ENCODE data around the gene PDE4B.
"Not testable (repeated sequence)": the region's sequence is repeated elsewhere in the genome, so short reads cannot be mapped to it uniquely, and the experiment has no call there.

PDE4B gene

GRCh38 chr1:66069976-66070876 is 277.5 kb downstream of the PDE4B start:
- DNase-seq: no peak

- no peak for DNase-seq
Measured at GRCh38 chr1:66073388-66073787, 280.7 kb downstream of the PDE4B start.

- DNase-seq: no peak
Measured at GRCh38 chr1:66074147-66074546, 281.5 kb downstream of the PDE4B start.

- no peak for DNase-seq
Measured at GRCh38 chr1:66078412-66078811, 285.7 kb downstream of the PDE4B start.

- DNase-seq: no peak
Measured at GRCh38 chr1:66083003-66083402, 290.3 kb downstream of the PDE4B start.

- DNase-seq: no peak
Measured at GRCh38 chr1:66084442-66084841, 291.7 kb downstream of the PDE4B start.

GRCh38 chr1:66085600-66085999 is 292.9 kb downstream of the PDE4B start:
- DNase-seq: no peak

GRCh38 chr1:66088787-66089186 is 296.1 kb downstream of the PDE4B start:
- DNase-seq: no peak

GRCh38 chr1:66090859-66091457 is 298.3 kb downstream of the PDE4B start:
- no peak for DNase-seq

- DNase-seq: no peak
Measured at GRCh38 chr1:66095190-66095589, 302.5 kb downstream of the PDE4B start.

- DNase-seq: not testable (repeated sequence)
Measured at GRCh38 chr1:66100959-66101358, 308.3 kb downstream of the PDE4B start.

- not testable (repeated sequence) for DNase-seq
Measured at GRCh38 chr1:66104076-66104475, 311.4 kb downstream of the PDE4B start.

GRCh38 chr1:66108624-66109023 is 315.9 kb downstream of the PDE4B start:
- no peak for DNase-seq

GRCh38 chr1:66112744-66113400 is 320.2 kb downstream of the PDE4B start:
- DNase-seq: no peak

GRCh38 chr1:66119148-66119547 is 326.5 kb downstream of the PDE4B start:
- DNase-seq: no peak

GRCh38 chr1:66124670-66125069 is 332.0 kb downstream of the PDE4B start:
- no peak for DNase-seq

GRCh38 chr1:66128641-66129040 is 335.9 kb downstream of the PDE4B start:
- not testable (repeated sequence) for DNase-seq

GRCh38 chr1:66132324-66132723 is 339.6 kb downstream of the PDE4B start:
- no peak for DNase-seq

- DNase-seq: no peak
Measured at GRCh38 chr1:66134004-66134403, 341.3 kb downstream of the PDE4B start.

GRCh38 chr1:66135161-66135560 is 342.5 kb downstream of the PDE4B start:
- DNase-seq: no peak

GRCh38 chr1:66136423-66136822 is 343.7 kb downstream of the PDE4B start:
- DNase-seq: not testable (repeated sequence)

- DNase-seq: no peak
Measured at GRCh38 chr1:66137235-66137634, 344.5 kb downstream of the PDE4B start.

GRCh38 chr1:66138613-66139012 is 345.9 kb downstream of the PDE4B start:
- no peak for DNase-seq

GRCh38 chr1:66140072-66140471 is 347.4 kb downstream of the PDE4B start:
- no peak for DNase-seq

Measured in NCI-H2171 (cell line).